GM20431 (cell line): ENCODE results near the gene HMGCS2.

Experiments
- in situ Hi-C: fragments of 300-500 bp; cut with MseI, MboI; formaldehyde crosslinking; loops from one replicate; pipeline ENCODE4 v1.15.0; 2020; ENCODE audit warnings: low sequenced_read_pairs; ENCODE audit not compliant: unreplicated experiment

The HMGCS2 gene

DNA sequence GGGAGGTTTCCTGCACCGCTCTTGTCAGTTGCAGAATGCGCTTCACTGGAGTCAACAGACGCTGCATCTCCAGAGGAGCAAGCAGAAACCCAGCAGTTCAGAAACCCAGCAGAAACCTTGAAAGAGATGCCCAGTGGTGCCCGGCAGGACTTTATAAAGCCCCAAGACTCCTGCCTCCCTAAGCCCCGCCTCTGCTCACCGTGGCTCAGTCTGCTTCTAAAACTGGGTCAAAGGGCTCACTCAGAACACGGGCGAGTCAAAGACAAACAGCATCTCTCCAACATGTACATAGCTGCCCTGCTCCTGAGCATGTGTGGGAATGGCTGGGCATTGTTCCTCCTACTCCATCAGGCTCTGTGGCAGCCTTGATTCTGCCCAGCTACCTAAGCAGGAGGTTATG is at the start of gene HMGCS2:
Gene HMGCS2 (minus strand): TSS at position 128 of the 400 bp plus-strand sequence. CDS start 61 bp downstream, at position 67.
- in situ Hi-C loops: no loop called here

DNA sequence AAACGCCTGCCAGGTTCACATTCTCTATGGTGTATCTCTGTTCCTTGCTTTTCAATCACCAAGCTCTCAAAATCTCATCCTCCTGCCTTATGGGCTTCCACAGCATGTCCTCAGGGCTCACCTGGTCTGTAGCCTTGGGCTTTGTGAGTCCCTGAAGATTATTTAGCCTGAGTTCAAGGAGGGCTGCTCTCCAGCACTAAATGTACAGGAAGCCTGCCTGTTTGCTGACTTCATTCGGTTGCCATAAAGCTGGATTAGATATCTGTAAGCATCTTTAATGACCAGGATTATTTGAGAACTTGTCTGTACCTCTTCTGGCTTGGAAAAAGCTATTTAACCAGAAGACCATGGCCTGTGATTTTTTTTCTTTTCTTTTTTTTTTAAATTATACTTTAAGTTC is 49.5 kb upstream of the HMGCS2 start:
- in situ Hi-C loops: no loop called here

- in situ Hi-C loops: no loop called here
Observed at GRCh38 chr1:119816407-119816806, 47.7 kb upstream of the HMGCS2 start.

DNA sequence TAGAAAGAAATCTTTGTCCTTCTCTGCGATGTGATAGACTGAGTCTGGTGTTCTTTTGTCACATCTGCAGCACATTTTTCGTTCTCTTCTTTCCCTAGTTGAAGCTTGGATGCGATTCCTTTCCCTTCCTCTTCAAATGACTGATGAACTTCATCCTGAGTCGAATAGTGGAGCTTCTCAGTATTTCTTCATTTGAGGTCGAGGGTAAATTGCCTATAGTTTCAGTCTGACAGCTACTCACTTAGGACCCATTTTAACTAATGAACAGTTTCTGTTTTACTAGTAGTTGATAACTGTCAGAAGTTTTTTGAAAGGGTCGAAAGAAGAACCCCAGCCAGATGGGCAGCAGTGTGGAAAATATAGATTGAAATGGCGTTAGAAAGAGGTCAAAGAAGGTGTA is 47.2 kb upstream of the HMGCS2 start:
- in situ Hi-C loops: no loop called here

DNA sequence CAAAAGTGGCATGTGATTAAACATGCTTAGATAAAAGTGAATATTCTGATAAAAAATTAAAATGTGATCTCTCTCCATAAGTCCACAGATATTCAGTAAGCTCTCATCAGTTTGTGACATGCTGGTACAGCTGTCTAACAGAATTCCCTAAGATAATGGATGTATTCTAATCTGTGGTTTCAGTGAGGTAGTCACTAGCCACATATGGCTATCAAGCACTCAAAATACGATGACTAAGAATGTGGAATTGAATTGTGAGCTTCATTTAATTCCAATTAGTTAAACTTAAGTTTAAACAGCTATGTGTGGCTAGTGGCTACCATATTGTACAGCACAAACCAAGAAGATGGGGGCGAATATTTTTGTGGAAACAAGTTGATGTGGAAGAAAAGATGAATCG is 46.7 kb upstream of the HMGCS2 start:
- in situ Hi-C loops: no loop called here

DNA sequence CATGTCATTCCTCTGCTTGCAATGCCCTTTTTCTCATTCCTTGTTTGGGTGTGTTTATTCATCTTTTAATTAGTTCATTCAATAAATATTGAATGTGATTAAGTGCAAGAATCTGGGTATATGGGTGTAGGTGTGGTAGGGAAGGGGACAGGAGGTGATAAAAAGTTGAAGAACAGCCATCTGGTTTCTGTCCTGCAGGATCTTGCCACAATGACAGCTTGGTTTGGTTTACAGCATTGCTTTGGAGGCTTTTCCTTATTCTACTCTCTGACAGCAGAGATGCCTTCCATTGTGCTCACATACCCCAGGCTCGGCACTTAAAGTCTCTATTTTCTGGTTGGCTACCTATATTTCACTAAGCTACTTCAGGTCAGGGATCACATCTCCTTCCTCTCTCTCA is 45.6 kb upstream of the HMGCS2 start:
- in situ Hi-C loops: no loop called here

DNA sequence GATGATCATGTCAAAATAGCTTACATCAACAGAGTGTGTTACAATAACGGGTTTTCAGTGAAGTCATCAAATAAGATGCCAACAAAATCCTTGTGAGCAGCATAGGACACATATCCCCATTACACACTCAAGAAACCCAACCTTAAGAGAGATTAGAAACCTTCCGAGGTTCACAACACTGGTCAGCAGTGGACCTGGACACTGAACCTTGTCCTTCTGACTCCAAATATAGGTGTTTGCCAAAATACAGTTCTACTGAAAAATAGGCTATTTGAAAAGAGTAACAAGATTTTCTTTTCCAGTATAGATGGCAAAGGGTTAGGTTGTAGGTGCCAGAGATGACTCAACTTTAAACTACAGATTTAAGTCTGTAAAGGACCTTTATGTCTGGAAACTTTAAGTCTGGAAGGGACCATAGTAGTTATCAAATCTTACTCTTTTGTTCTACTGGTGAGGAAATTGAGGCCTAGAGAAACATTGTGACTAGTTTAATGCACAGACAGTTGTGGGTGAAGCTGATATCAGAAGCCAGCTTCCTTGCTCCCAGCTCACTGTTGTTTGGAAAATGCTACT is 43.4 kb upstream of the HMGCS2 start:
- in situ Hi-C loops: no loop called here

DNA sequence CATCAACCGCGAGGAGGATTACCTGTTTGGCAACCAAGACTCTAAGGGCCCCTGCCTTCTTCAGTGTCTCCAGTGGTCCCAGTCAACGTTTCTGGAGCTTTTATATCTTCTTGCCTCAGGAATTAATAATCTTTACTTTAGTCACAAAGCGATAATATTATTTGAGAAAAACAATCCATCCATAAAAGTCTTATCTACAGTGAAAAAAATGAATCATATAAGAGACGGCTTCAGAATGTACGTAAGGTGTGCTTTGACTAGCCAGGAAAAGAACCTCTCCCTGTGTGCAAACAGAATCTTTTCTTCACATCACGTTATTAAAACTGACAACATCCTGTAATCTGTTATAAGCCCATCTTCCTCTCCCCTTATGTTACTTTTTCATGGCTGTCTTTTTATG is 42.7 kb upstream of the HMGCS2 start, which contains the start of gene REG4:
Gene REG4 (minus strand): TSS at position 74 of the 400 bp plus-strand sequence. CDS start 2,691 bp downstream, outside the sequence.
- in situ Hi-C loops: no loop called here

DNA sequence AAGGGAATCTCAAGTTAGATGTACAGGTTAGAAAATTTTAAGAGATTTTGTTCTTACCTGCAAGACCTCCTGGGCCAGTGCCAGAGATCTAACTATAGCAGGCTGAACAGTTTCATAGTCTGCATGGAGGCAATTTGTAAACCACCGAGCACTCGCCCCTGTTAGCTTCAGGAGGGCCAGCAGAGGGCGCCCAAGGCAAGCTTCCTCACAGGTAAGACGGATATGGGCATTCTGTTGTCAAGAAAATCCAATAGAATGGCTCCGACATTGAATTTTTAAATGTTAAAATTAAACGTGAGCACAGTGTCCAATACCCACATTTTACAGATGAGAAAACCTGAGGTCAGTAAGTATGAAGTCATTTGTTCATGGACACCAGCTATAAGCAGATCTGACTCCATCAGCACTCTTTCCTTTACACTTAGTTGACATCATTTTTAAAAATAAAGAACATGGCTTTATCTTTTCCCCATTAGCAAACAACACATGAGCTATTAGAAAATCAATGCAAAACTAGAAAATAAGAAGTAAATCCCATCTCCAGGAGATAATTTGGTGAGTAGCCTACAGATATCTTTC is 40.4 kb upstream of the HMGCS2 start:
- in situ Hi-C loops: no loop called here

DNA sequence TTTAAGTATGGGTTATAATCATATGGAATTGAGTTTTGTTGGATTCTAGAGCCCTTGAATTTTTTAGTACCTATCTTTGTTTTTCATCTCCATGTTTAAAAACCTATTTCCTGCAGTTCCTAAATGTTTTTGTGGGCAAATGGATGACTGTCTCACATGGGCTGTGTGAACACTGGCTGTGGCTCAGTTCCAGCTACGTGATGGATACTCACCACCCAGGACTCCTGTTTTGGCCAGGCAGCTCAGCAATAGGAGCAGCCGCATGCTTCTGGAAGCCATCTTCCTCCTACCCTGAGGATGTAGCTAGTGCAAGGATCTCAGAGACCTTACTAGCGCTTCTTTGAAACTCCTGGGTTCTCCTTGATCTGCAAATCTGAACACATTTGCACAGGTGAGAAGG is 39.8 kb upstream of the HMGCS2 start:
- in situ Hi-C loops: no loop called here

GRCh38 chr1:119806489-119806888 is 37.8 kb upstream of the HMGCS2 start:
- in situ Hi-C loops: no loop called here

DNA sequence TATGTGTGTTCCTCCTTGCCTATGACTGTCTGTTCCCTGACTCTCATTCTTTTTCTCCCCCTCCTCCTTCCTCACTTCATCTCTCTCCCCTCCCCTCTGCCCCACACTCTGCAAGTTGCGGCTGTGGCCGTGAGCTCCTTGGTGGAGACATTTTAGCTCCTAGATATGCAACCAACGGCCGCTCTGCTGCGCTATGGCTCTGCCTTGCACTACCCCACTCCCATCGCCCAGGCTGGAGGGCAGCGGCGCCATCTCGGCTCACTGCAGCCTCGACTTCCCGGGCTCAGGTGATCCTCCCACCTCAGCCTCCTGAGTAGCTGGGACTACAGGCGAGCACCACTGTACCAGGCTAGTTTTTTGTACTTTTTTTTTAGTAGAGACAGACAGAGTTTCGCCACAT is 37.0 kb upstream of the HMGCS2 start:
- in situ Hi-C loops: no loop called here

GRCh38 chr1:119805247-119805646 is 36.5 kb upstream of the HMGCS2 start:
- in situ Hi-C loops: no loop called here

DNA sequence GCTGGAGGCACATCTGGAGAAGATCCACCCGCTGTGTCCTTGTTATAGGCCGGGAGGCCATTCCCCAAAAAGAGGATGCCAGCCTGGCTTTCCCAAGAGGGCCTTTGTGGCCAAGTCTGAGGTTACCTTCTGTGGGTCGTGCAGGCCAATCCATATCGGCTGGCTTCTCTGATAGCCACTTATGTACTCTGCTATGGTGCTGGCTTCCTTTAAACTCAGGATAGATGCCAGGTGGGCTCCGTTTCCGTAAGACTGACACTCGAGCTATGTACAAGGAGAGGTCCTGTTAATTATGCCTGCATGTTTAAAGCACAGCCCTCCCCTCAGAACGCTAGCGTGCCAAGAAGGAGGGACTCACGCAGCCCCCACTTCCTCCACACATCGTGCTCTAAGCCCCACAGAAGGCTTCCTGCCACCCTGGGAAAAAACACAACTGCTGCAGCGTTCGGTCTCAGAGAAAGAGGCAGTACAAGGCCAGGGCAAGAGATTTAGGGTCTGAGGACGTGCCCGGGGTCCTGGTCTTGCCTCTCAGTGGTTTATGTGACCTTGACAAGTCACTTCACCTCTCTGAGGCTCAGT is 31.0 kb upstream of the HMGCS2 start:
- in situ Hi-C loops: no loop called here

DNA sequence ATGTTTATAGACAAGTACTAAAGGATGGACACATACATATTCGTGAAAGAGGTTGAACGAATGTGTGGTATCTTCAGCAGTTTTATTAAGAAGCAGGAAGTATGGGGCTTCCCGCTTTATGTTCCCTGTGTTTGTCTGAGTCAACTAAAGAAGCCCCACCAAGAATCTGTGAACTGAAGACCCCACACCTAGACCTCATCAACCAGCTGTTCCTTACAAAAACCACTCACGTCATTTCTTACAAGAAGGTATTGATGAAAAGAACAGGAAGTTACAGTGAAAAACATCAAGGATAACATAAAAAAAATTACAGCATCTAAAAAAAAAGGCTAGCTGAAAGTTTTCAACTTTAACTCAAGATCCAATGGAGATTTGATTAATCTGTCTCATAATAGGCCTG is 30.3 kb upstream of the HMGCS2 start:
- in situ Hi-C loops: no loop called here

DNA sequence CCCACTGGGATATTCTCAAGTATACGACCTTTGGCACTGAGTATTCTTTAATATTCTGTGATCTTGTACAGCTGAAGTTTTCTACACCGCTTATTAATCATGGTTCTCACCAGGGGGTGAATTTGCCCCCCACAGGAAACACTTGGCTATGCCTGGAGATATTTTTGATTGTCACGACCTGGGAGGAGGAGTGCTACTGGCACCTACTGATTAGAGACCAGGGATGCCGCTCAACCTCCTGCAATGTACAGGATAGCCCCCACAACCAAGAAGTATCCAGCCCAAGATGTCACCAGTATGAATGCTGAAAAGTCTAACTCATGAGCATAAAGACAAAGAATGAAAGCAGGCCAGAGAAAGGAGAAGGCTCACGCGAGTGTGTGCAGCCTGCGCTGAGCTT is 28.9 kb upstream of the HMGCS2 start:
- in situ Hi-C loops: no loop called here

- in situ Hi-C loops: no loop called here
Observed at GRCh38 chr1:119797162-119797561, 28.5 kb upstream of the HMGCS2 start.

DNA sequence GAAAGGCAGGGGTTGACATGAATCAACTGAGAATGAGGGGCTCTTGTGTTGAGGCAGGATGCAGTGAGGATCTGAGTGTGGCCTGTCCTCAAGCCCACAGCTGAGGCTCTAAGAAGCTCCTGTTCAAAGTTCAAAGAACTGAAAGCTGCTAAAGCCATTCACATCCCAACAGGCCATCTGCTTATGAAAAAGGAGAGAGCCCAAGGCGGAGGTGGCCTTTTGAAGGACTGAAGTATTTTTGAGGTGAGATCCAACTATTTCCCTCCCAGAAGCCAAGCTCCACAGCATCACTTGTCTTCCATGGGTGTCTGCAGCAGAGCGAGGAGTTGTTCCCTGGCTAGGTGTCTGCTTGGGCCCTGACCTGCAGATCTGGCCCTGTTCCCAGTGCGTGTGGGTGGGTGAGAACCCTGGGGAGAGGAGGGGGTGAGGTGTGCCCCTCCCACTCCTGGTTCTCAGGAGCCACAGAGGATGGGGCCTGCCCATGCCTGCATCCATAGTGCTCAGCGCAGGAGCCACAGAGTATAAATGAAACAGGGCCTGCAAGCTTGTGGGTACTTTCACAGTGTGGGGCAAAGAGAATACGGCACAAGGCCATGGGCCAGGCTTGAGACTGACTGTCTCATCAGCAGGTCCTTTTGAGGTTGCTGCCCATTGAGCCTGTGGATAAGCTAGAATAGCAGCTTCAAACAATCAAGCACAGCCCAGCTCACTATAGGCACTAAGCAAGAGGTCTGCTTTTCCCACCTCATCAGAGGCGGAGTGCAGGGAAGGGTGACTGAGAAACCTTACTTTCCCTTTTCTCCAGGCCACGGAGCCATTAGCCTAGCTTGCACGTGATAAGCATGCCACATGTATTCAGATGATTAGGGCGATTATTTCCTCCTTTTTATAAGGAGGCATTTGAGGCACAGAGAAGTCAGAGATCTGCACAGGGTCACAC is 26.8 kb upstream of the HMGCS2 start:
- in situ Hi-C loops: no loop called here

GRCh38 chr1:119794876-119795240 is 26.2 kb upstream of the HMGCS2 start:
- in situ Hi-C loops: no loop called here

GRCh38 chr1:119794230-119794875 is 25.6 kb upstream of the HMGCS2 start:
- in situ Hi-C loops: no loop called here
